ENCODE data around the gene NTSR2.

NTSR2 gene

DNA sequence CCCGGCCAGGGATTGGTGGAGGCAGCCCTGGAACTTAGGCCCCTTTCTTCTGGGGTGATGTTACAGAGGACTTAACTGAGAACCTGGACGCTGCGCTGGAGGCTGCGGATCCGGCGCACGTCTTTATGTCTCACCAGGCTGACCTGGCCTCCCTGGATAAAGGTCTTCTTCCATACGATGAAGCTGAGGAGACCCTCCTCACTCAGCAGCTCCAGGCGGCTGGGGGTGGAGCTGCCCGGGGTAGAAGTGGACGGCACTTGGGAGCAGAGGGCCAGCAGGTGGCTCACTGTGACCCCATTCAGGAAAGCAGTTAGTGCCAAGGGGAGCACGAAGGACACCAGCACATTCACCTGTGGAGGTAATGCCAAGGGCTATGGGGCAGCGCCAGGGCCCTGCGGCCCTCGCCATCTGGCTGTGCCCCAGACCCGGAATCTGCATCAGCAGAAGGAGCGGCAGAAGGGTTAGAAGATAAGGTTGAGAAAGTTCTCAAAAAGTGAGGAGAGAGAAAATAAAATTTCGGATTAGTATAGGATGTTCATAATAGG lies 8.0 kb downstream of the NTSR2 start:
- TF ChIP-seq GATA3 (IDR thresholded peaks at IDR 0.05; ENCODE audit: low read depth, low read length) (no peak), GATA2 (IDR thresholded peaks at IDR 0.05; ENCODE audit: low read depth, low read length) (no peak)

- TF ChIP-seq GATA3 (IDR thresholded peaks at IDR 0.05; ENCODE audit: low read depth, low read length), result no peak
- TF ChIP-seq GATA2 (IDR thresholded peaks at IDR 0.05; ENCODE audit: low read depth, low read length), result no peak
These were observed 10.1 kb downstream of the NTSR2 start for GRCh38 chr2:11659851-11660250.

- TF ChIP-seq GATA2 (IDR thresholded peaks at IDR 0.05; ENCODE audit: low read depth, low read length), result no peak
- TF ChIP-seq GATA3 (IDR thresholded peaks at IDR 0.05; ENCODE audit: low read depth, low read length), result no peak
These were observed 10.9 kb downstream of the NTSR2 start for GRCh38 chr2:11659115-11659475.

GRCh38 chr2:11658208-11659114 lies 11.5 kb downstream of the NTSR2 start:
- TF ChIP-seq GATA3 (IDR thresholded peaks at IDR 0.05; ENCODE audit: low read depth, low read length) (no peak), GATA2 (IDR thresholded peaks at IDR 0.05; ENCODE audit: low read depth, low read length) (no peak)

DNA sequence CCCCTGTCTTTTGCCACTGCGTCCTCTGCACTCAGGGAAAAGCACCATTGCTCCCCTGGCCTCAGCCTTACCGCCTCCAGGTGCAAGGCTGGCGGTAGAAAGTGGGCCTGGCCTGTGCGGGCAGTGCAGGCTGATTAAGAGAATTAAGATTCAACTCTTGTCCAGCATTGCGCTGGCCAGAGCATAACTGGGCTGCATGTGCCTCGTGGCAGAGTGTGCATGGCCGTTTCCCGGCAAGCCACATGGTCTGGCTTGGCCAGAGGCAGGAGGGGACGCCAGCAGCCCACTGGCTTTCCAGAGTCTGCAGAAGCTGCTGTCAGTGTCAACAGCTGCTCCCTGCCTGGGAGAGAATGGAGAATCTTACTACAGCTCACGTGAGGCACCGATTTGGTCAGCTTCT lies 12.3 kb downstream of the NTSR2 start:
- no peak for TF ChIP-seq GATA2 (IDR thresholded peaks at IDR 0.05; ENCODE audit: low read depth, low read length)
- TF ChIP-seq GATA3 (IDR thresholded peaks at IDR 0.05; ENCODE audit: low read depth, low read length), result no peak

DNA sequence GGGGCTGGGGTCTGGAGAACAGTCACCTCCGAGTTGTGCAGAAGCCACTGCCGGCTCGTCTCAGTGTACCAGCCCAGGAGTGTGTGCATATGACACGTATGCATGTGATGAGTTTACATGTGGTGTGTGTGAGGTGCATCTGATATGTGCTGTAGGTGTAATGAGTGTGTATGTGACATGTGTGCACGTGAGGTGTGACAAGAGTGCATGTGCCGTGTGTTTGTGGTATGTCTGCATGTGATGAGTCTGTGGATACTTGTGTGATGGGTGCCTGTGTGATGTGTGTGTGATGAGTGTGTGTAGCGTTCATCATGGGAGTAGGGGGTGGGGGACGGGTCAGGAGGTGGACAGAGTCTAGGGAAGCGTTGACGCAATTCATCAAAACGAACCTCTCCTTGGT lies 12.8 kb downstream of the NTSR2 start:
- no peak for TF ChIP-seq GATA3 (IDR thresholded peaks at IDR 0.05; ENCODE audit: low read depth, low read length)
- no peak for TF ChIP-seq GATA2 (IDR thresholded peaks at IDR 0.05; ENCODE audit: low read depth, low read length)

- TF ChIP-seq GATA2 (IDR thresholded peaks at IDR 0.05; ENCODE audit: low read depth, low read length) (no peak), GATA3 (IDR thresholded peaks at IDR 0.05; ENCODE audit: low read depth, low read length) (no peak)
These were observed 13.3 kb downstream of the NTSR2 start for GRCh38 chr2:11656671-11657101.

- no peak for TF ChIP-seq GATA2 (IDR thresholded peaks at IDR 0.05; ENCODE audit: low read depth, low read length)
These were observed 13.7 kb downstream of the NTSR2 start for GRCh38 chr2:11656252-11656651.

GRCh38 chr2:11655495-11655894 lies 14.5 kb downstream of the NTSR2 start:
- TF ChIP-seq GATA2 (IDR thresholded peaks at IDR 0.05; ENCODE audit: low read depth, low read length), result no peak
- no peak for TF ChIP-seq GATA3 (IDR thresholded peaks at IDR 0.05; ENCODE audit: low read depth, low read length)

GRCh38 chr2:11652553-11652952 lies 17.4 kb downstream of the NTSR2 start:
- TF ChIP-seq GATA3 (IDR thresholded peaks at IDR 0.05; ENCODE audit: low read depth, low read length) (no peak), GATA2 (IDR thresholded peaks at IDR 0.05; ENCODE audit: low read depth, low read length) (no peak)

DNA sequence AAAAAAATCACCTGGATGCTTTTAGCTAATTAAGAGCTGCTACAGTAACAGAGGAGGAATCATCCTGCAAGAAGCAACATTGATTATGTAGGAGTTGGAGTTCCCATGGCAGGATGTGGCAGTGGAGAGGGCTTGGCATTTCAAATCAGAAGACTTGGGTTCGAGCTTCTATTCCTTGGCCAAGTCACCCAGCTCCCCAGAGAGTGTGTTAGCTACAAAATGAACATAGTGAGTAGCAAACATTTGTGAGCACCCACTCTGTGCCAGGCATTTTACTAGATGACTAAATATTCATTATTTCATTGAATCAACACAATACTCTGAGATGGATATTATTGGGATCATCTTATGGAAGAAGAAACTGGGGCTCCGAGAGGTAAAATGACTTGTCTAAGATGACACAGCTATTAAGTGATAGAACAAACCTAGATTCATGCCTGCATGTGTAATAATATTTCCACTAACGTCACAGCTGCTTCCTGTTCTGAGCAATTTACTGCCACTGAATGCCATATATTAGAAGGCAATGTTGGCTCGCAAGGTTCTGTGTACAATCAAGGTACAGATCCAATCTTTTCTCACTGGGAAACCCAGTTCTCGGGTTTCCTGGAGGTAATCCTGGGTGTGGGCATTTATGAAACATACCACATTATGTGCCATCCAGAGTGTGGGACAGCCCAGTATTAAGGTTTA lies 18.0 kb downstream of the NTSR2 start:
- TF ChIP-seq GATA2 (IDR thresholded peaks at IDR 0.05; ENCODE audit: low read depth, low read length) (no peak), GATA3 (IDR thresholded peaks at IDR 0.05; ENCODE audit: low read depth, low read length) (no peak)

GRCh38 chr2:11649093-11649492 lies 20.9 kb downstream of the NTSR2 start:
- TF ChIP-seq GATA3 (IDR thresholded peaks at IDR 0.05; ENCODE audit: low read depth, low read length) (no peak), GATA2 (IDR thresholded peaks at IDR 0.05; ENCODE audit: low read depth, low read length) (no peak)

GRCh38 chr2:11647834-11648600 lies 22.0 kb downstream of the NTSR2 start:
- TF ChIP-seq GATA3 (IDR thresholded peaks at IDR 0.05; ENCODE audit: low read depth, low read length) (no peak), GATA2 (IDR thresholded peaks at IDR 0.05; ENCODE audit: low read depth, low read length) (no peak)

GRCh38 chr2:11646530-11646929 lies 23.5 kb downstream of the NTSR2 start:
- TF ChIP-seq GATA3 (IDR thresholded peaks at IDR 0.05; ENCODE audit: low read depth, low read length), result no peak
- TF ChIP-seq GATA2 (IDR thresholded peaks at IDR 0.05; ENCODE audit: low read depth, low read length), result no peak
